ENCODE results near the gene RUFY2. TPM values are rescaled to one million over a fixed set of nuclear protein-coding genes. Genes with fewer than 3 reads are reported as not detected.
"Not testable (repeated sequence)": the region's sequence is repeated elsewhere in the genome, so short reads cannot be mapped to it uniquely, and the experiment has no call there.

RUFY2 gene
- total RNA-seq, 2 donors from 2014 or later = 14.5 to 21.7 TPM

DNA sequence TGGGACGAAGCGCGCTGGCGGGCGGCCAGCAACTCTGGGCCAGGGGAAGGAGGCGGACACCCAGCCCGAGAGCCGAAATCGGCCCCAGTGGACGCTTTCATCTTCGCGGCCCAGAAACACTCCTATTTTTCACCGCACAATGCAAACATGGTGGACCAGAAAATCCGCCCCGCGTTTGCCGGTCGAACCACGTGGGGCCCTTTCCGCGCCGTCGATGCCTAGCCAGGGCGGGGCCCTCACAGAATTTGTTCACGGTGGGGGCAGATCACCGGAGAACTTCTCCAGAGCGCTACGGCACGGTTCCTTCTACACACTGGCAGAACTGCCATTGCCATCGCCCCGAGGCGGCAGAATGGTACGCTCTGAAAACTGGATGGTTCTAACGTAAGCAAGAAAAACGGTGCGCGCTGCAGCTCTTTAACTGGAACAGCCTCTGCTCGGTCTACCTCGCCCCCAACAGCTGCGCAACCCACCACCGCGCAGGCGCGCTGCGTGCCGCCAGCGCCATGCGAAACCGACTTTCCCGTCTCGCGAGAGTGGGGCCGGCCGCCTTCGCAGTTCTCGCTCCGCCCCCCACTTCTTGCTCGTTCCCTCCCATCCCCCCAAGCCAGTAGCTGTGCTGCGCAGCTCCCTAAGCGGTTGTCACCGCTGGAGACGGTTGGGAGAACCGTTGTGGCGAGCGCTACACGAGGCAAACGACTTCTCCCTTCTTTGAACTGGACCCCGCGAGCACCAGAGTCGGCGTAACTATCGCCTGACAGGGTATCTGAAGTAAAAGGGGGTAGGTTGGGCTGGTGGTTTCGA, 75.4 kb downstream of the RUFY2 start, which contains the start of gene HNRNPH3:
HNRNPH3 (plus strand) TSS at position 610 of the 804 bp plus-strand sequence. CDS start 5,158 bp downstream, outside the sequence.
- TF ChIP-seq, protein P1, sequence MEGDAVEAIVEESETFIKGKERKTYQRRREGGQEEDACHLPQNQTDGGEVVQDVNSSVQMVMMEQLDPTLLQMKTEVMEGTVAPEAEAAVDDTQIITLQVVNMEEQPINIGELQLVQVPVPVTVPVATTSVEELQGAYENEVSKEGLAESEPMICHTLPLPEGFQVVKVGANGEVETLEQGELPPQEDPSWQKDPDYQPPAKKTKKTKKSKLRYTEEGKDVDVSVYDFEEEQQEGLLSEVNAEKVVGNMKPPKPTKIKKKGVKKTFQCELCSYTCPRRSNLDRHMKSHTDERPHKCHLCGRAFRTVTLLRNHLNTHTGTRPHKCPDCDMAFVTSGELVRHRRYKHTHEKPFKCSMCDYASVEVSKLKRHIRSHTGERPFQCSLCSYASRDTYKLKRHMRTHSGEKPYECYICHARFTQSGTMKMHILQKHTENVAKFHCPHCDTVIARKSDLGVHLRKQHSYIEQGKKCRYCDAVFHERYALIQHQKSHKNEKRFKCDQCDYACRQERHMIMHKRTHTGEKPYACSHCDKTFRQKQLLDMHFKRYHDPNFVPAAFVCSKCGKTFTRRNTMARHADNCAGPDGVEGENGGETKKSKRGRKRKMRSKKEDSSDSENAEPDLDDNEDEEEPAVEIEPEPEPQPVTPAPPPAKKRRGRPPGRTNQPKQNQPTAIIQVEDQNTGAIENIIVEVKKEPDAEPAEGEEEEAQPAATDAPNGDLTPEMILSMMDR (IDR thresholded peaks at IDR 0.05) = no peak
- Histone ChIP-seq H3K27me3 (no peaks in the 10 kb centered on the region), H3K27ac (peak within 1 kb of the TSS; percentile 98), H3K4me1 (peaks cover 12% of the 10 kb centered on the region), H3K9me3 (no peaks in the 10 kb centered on the region), H3K9ac (ENCODE audit: low read depth in 2 of 2, low read length in 2 of 2) (peak within 1 kb of the TSS; percentile 93 to 97), H3K4me3 (peak within 1 kb of the TSS; percentile 77), H3K36me3 (no peaks in the 10 kb centered on the region)
- peak; percentile 99 for DNase-seq
- intact Hi-C loops (cut with DNase I) = no loop called here

DNA sequence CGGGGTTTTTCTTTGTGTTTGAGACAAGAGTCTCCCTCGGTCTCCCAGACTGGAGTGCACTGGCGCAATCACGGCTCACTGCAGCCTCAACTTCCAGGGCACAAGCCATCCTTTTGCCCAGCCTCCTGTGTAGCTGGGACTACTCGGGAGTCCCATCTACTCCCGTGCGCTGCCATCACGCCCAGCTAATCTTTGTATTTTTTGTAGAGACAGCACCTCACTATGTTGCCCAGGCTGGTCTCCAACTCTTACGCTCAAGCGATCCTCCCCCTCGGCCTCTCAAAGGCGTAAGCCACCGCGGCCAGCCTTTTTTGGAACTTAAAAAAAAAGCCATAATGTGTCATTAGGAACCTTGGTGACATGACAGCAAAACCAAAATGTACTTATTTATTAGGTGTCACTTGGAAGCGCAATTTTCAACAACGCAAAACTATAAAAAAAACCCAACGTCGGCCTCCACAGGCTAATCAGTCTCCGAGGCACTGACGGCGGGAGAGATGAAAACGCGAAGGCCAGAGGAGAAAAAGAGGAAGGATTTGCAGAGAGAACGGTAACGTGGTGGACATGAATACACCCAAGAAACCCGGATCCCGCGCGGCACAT, 76.1 kb downstream of the RUFY2 start:
- Histone ChIP-seq H3K9me3 (no peaks in the 10 kb centered on the region), H3K27me3 (no peaks in the 10 kb centered on the region), H3K4me3 (peak overlapping the region; percentile 77), H3K36me3 (no peaks in the 10 kb centered on the region), H3K9ac (ENCODE audit: low read depth in 2 of 2, low read length in 2 of 2) (peak overlapping the region; percentile 63 to 97), H3K4me1 (peaks cover 5% of the 10 kb centered on the region), H3K27ac (peak overlapping the region; percentile 98)
- intact Hi-C loops (cut with DNase I) = no loop called here
- DNase-seq = peak; percentile 46
- TF ChIP-seq, protein P1 (IDR thresholded peaks at IDR 0.05) = no peak

DNA sequence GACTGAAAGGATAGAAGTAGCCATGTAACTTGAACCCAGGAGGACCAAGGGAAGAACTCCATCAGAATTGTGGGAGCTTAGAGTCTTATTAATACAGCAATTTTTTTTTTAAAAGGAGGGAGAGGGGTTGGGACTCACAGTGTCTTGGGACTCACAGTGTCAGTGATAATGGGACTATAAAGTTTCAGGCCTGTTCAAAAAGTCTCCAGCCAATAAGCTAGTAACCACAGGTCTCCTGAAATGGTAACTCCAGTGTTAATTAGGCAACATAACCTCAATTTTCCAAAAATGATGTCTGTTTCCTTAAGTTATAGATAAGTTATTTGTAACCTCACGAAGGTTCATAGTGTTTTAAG, 77.6 kb downstream of the RUFY2 start:
- no peaks in the 10 kb centered on the region for H3K36me3 ChIP-seq
- H3K27me3 ChIP-seq = no peaks in the 10 kb centered on the region
- no peak overlapping the region for H3K4me3 ChIP-seq
- no peak for DNase-seq
- H3K27ac ChIP-seq = peak overlapping the region; percentile 77
- TF ChIP-seq, protein P1 (IDR thresholded peaks at IDR 0.05) = no peak
- peak overlapping the region in 1 of 2 donors; percentile 53 for H3K9ac ChIP-seq (ENCODE audit: low read depth in 2 of 2, low read length in 2 of 2)
- intact Hi-C loops (cut with DNase I) = no loop called here
- no peaks in the 10 kb centered on the region for H3K4me1 ChIP-seq
- no peaks in the 10 kb centered on the region for H3K9me3 ChIP-seq

DNA sequence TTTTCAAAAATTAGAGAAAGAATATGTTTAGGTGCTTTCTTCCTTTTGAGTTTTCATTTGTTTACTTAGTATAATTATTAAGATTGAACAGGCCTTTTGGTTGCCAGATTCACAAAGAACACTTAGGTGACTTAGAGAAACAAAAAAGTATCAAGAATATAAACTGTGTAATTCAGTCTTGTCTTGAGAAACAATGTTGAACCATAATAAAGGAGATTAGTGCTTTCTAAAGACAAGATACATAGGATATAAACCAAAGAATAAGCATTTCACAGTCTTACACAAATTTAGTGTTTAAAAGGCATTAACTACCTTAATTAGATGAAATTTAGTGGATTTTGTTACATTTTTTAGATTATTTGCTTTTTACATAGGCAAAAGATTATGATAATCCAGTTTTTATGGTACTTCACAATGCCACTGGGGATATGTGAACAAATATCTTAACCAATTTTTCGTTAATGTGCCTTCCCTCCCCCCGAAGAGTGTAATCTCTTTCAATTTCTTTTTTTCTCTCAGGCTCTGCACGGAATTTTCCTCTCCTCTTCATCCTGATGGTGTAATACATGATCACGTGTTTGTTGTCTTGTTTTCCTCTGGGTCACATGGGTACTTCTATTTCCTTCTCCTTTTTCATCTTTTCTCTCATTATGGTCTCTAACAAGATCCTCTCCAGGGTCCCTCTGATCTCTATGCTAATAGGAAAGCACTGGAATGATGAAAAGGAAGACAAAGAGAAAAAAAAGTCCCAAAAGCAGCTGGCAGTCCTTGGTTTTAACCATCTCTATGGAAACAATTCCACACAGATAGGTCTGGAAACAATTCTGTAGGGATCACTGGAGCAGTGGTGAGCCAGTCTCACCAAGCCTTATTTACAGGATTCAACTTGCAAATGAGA, 78.9 kb downstream of the RUFY2 start:
- H3K4me1 ChIP-seq = no peaks in the 10 kb centered on the region
- no peak for DNase-seq
- no peaks in the 10 kb centered on the region for H3K27me3 ChIP-seq
- H3K4me3 ChIP-seq = no peak overlapping the region
- no peaks in the 10 kb centered on the region for H3K9me3 ChIP-seq
- H3K27ac ChIP-seq = peak overlapping the region; percentile 77
- TF ChIP-seq, protein P1 (IDR thresholded peaks at IDR 0.05) = no peak
- H3K36me3 ChIP-seq = no peaks in the 10 kb centered on the region
- intact Hi-C loops (cut with DNase I) = no loop called here
- peak overlapping the region in 1 of 2 donors; percentile 70 for H3K9ac ChIP-seq (ENCODE audit: low read depth in 2 of 2, low read length in 2 of 2)

DNA sequence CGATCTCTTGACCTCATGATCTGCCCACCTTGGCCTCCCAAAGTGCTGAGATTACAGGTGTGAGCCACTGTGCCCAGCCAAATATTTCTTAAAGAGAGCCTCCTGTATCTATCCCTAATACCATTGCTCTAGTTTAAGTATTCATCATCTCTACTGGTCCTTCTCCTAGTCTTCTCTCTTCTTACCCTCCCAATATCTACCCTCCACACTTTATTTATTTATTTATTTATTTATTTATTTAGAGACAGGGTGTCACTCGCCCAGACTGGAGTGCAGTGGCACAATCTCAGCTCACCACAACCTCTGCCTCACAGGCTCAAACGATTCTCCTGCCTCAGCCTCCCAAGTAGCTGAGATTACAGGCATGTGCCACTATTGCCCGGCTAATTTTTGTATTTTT, 82.7 kb downstream of the RUFY2 start:
- H3K27ac ChIP-seq; H3K9me3 ChIP-seq; DNase-seq; H3K36me3 ChIP-seq; intact Hi-C loops (cut with DNase I); H3K4me1 ChIP-seq; H3K27me3 ChIP-seq; H3K4me3 ChIP-seq; H3K9ac ChIP-seq (ENCODE audit: low read depth in 2 of 2, low read length in 2 of 2): not testable (repeated sequence)
